ENCODE data around the gene GABBR1. TPM values are rescaled to one million over a fixed set of nuclear protein-coding genes. Genes with fewer than 3 reads are reported as not detected.

GABBR1 gene
- total RNA-seq, 2 donors from 2014 or later = 19.4 to 30.7 TPM

GRCh38 chr6:29559524-29560287 is 73.3 kb downstream of the GABBR1 start, which contains the start of gene UBD:
Gene UBD, minus strand, starts transcription at chr6:29559732. Its CDS starts 31 bp downstream, at chr6:29559701.
- no peak within 1 kb of the TSS for H3K4me3 ChIP-seq
- H3K36me3 ChIP-seq = no peaks in the 10 kb centered on the region
- H3K9me3 ChIP-seq = no peaks in the 10 kb centered on the region
- peaks cover 2% of the 10 kb centered on the region for H3K27me3 ChIP-seq (replicated peaks; ENCODE audit: insufficient read depth)
- intact Hi-C loops (cut with DNase I) = no loop called here
- no peak for DNase-seq (ENCODE audit: low spot score)
- no peaks in the 10 kb centered on the region for H3K4me1 ChIP-seq (replicated peaks)
- WGBS = 67% methylated on average over 6 of the region's 6 CpGs
- no peak within 1 kb of the TSS for H3K27ac ChIP-seq
- no peak for TF ChIP-seq POLR2AphosphoS5 (IDR thresholded peaks at IDR 0.05)
- no peak for TF ChIP-seq CTCF (IDR thresholded peaks at IDR 0.05)
- no peak for TF ChIP-seq POLR2A (IDR thresholded peaks at IDR 0.05)

GRCh38 chr6:29558439-29559079 is 74.4 kb downstream of the GABBR1 start:
- Histone ChIP-seq H3K27me3 (replicated peaks; ENCODE audit: insufficient read depth) (peaks cover 2% of the 10 kb centered on the region), H3K27ac (no peak overlapping the region), H3K36me3 (no peaks in the 10 kb centered on the region), H3K4me3 (no peak overlapping the region), H3K4me1 (replicated peaks) (no peaks in the 10 kb centered on the region), H3K9me3 (no peaks in the 10 kb centered on the region)
- 94% methylated on average over 22 of the region's 22 CpGs for WGBS
- TF ChIP-seq POLR2A (IDR thresholded peaks at IDR 0.05) = no peak
- no peak for TF ChIP-seq CTCF (IDR thresholded peaks at IDR 0.05)
- no peak for TF ChIP-seq POLR2AphosphoS5 (IDR thresholded peaks at IDR 0.05)
- intact Hi-C loops (cut with DNase I) = no loop called here
- DNase-seq (ENCODE audit: low spot score) = no peak

GRCh38 chr6:29557320-29557719 is 75.7 kb downstream of the GABBR1 start:
- Histone ChIP-seq H3K27me3 (replicated peaks; ENCODE audit: insufficient read depth) (peaks cover 2% of the 10 kb centered on the region), H3K9me3 (no peaks in the 10 kb centered on the region), H3K4me3 (no peak overlapping the region), H3K4me1 (replicated peaks) (peaks cover 8% of the 10 kb centered on the region), H3K36me3 (no peaks in the 10 kb centered on the region), H3K27ac (no peak overlapping the region)
- intact Hi-C loops (cut with DNase I) = no loop called here
- DNase-seq (ENCODE audit: low spot score) = no peak
- TF ChIP-seq CTCF (IDR thresholded peaks at IDR 0.05) (no peak), POLR2A (IDR thresholded peaks at IDR 0.05) (no peak), POLR2AphosphoS5 (IDR thresholded peaks at IDR 0.05) (no peak)

- TF ChIP-seq POLR2AphosphoS5 (IDR thresholded peaks at IDR 0.05) (no peak), CTCF (IDR thresholded peaks at IDR 0.05) (no peak)
- Histone ChIP-seq H3K4me1 (replicated peaks) (peaks cover 8% of the 10 kb centered on the region), H3K4me3 (no peak overlapping the region), H3K36me3 (no peaks in the 10 kb centered on the region), H3K9me3 (no peaks in the 10 kb centered on the region), H3K27ac (no peak overlapping the region), H3K27me3 (replicated peaks; ENCODE audit: insufficient read depth) (peaks cover 2% of the 10 kb centered on the region)
- WGBS = 78% methylated on average over 5 of the region's 5 CpGs
- intact Hi-C loops (cut with DNase I) = no loop called here
- DNase-seq (ENCODE audit: low spot score) = no peak
Measured at GRCh38 chr6:29554764-29555163, 78.2 kb downstream of the GABBR1 start.
